Stimulated activated naive CD4-positive, alpha-beta T cell (primary cell): ENCODE measurements around the gene DDX19B.

Experiments used
- DNase-seq, 6 experiments: peaks; one replicate each; lab custom pipeline; 2025; lab: John Stamatoyannopoulos, UW

DDX19B gene

DNA sequence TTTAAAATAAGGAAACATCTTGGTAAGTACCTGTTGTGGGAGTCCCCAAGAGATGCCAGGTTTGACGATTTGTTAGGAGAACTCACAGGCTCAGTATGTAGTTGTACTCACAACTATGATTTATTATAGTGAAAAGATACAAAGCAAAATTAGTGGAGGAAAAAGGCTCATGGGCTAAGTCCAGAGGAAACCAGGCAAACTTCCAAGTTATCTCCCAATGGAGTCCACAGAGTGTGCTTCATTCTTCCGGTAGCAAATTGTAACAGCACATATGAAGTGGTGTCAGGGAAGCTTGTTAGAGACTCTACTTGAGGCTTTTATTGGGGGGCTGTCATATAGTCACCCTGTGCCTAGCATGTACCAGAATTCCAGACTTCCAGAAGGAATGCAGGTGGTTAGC lies 50.0 kb downstream of the DDX19B start:
- no peak for DNase-seq

DNA sequence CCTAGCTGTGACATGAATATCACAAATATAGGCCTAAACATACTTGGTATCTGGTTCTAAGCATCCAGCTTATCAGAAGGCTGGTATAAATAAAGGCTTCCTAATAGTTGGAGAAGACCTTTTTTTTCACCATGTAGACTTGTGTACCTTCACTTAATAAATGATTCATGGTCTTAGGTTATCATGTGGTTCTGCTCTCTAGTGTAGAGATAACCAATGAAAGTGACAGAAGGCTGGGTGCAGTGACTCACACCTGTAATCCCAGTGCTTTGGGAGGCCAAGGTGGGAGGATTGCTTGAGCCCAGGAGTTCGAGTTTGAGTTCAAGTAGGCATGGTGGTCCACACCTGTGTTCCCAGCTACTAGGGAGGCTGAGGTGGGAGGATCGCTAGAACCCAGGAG lies 50.8 kb downstream of the DDX19B start:
- DNase-seq, result no peak

DNA sequence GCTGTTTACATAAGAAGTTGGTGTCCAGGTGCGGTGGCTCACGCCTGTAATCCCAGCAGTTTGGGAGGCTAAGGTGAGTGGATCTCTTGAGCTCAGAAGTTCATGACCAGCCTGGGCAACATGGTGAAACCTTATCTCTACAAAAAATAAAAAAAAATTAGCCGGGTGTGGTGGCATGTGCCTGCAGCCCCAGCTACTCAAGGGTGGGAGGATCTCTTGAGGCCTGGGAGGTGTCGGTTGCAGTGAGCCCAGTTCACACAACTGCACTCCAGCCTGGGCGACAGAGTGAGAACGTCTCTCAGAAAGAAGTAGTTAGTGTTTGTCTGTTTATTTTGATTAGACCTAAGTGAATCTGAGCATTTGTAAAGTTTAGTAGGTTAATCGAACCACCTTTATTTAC lies 60.6 kb downstream of the DDX19B start:
- DNase-seq, result no peak

DNA sequence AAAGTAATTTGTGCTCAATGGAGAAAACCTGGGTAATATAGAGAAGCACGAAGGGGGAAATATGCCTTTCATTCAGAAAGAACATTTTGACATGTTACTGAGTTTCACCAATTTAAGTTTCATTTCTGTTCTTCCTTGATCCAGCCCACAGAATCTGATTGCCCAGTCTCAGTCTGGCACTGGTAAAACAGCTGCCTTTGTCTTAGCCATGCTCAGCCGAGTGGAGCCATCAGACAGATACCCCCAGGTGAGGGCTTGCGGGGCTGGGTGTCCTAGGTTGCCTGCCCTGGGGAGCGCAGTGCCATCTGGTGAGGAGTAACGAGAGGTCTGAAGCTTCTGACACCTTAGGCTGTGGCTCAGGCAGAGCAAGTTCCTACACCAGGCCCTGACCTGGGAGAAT lies 65.4 kb downstream of the DDX19B start:
- DNase-seq, result no peak

DNA sequence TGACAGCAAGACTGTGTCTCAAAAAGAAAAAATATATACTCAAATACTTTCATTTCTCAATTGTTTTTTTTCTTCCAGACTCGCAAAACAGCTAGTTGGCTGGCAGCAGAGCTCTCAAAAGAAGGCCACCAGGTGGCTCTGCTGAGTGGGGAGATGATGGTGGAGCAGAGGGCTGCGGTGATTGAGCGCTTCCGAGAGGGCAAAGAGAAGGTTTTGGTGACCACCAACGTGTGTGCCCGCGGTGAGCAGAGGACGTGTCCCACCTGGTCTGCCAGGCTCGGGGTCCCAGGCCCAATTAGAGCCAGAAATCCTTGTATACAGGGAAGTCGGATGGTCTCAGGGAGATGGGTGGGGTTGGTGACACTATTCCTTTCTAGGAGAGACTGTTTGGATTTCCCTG lies 71.2 kb downstream of the DDX19B start:
- DNase-seq, result peak in 5 of 6 experiments; percentile 9 to 51 (median 36)

DNA sequence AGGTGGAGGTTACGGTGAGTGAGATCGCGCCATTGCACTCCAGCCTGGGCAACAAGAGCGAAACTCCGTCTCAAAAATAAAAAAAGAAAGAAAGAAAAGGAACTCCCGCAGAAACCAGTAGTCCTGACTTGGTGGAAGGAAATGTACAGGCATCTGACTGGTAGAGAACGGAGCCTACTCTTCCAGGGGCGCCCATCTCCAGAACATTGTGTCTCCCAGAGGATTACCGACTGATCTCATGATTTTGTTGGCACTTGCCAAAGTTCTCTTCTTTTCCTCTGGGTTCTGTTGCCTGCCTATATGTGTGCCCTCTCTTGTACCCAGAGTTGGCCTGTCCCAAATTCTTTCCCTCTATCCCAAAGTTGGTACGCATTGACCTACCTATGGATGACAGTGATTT lies 71.9 kb downstream of the DDX19B start:
- DNase-seq, result no peak

DNA sequence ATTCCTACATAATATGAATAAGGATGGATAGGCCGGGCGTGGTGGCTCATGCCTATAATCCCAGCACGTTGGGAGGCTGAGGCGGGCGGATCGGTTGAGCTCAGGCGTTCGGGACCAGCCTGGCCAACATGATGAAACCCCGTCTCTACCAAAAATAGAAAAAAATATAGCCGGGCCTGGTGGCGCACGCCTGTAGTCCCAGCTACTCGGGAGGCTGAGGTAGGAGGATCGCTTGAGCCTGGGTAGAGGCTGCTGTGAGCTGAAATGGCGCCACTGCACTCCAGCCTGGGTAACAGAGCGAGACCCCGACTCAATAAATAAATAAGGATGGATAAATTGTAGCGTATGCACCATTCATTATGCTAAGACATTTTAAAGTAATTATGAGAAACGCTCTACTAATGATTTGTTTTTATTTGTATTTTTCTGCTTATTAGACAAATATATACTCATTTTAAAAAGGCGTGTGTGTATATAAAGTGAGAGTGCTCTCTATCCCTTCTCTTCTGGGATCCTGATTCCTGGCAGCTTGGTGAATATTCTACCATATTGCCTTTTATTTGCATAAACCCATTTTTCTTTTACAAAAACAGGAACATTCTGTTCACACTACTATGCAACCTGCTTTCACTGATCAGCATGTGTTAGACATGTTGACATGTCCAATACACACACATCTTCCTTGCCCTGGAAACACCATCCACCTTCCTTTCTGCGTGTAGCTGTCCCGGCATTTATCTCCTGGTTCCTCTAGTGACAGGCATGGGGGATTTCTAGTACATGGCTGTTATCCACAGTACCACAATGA lies 74.1 kb downstream of the DDX19B start:
- DNase-seq, result no peak

DNA sequence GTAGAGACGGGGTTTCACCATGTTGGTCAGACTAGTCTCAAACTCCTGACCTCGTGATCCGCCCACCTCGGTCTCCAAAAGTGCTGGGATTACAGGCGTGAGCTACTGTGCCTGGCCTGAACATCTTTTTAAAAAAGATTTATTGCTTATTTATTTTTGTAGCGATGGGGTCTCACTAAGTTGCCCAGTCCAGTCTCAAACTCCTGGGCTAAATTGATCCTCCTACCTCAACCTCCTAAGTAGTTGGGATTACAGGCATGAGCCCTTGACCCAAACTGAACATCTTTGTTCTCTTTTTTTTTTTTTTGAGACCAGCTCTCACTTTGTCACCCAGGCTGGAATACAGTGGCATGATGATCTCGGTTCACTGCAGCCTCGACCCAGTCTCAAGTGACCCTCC lies 75.2 kb downstream of the DDX19B start:
- no peak for DNase-seq

DNA sequence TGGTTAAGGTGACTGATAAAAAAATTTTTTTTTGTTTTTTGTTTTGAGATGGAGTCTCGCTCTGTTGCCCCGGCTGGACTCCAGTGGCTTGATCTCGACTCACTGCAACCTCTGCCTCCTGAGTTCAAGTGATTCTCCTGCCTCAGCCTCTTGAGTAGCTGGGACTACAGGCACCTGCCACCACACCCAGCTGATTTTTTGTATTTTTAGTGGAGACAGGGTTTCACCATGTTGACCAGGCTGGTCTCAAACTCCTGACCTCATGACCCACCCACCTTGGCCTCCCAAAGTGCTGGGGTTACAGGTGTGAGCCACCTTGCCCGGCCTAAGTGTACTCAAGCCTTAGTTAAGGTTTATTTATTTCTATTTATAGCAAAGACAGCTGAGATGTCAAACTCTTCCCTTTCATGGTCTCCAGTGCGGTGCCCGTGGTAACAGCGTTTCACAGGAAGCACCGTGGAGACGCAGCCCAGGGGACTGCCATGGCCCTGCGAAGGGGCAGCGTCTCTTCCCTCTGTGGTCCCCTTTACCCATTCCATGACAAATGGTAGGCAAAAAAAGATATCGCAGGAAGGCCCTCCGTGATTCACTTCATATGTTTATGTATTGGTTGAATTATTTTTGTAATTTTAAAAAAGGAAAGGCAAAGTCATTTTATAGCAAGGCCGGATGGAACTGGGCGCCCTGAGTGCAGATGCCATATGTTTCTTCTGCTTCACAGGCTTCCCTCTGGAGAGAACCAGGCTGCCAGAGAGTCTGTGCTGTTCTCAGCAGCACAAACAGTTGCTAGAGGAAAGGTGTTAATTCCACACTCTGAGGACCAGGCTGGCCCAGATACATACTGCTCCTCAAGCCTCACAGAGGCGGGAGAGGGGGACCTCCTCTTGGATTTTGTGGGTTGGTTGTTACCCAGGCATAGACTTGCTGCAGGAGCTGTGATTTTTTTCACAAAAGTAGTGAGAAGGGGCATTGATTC lies 76.9 kb downstream of the DDX19B start:
- DNase-seq, result no peak

DNA sequence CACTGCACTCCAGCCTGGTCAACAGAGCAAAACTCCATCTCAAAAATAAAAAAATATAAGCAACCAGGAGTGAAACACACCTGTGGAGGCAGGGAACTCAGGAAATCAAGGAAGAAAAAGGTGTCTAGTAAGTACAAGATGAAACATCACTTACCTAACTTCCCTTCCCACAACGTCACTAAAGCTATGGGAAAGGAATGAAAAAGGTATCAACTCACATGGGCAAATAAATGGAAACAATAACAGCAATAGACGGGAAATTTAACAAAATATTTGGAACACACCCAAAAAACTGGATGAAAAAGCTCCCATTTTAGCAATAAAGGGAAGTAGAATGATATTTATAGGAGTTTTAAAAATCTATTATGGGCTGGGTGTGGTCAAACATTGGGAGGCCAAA lies 78.8 kb downstream of the DDX19B start:
- DNase-seq, result no peak

DNA sequence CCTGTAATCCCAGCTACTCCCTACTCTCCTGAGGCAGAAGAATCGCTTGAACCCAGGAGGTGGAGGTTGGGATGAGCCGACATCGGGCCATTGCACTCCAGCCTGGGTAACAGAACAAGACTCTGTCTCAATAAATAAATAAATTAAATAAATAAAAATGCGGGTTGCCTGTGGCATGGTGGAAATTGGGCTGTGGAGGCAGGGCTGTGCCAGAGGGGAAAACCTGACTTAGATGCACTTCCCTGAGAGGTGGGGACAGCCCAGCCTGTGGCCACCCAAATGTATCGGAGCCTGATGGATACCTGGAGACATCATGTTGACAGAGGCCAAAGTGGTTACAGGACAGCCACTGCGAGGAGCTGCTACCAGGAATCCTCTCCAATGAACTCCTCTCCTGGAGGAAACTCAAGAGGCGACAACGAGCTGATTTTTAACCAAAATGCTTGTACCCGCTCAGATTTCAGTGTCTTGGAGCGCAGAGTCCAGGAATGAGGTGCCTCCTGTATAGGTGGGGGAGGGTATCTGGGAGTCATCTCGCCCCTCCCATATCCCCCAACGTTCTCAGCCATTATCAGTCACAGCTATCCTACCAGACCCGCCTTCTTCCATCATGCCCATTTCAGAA lies 80.0 kb downstream of the DDX19B start:
- no peak for DNase-seq

DNA sequence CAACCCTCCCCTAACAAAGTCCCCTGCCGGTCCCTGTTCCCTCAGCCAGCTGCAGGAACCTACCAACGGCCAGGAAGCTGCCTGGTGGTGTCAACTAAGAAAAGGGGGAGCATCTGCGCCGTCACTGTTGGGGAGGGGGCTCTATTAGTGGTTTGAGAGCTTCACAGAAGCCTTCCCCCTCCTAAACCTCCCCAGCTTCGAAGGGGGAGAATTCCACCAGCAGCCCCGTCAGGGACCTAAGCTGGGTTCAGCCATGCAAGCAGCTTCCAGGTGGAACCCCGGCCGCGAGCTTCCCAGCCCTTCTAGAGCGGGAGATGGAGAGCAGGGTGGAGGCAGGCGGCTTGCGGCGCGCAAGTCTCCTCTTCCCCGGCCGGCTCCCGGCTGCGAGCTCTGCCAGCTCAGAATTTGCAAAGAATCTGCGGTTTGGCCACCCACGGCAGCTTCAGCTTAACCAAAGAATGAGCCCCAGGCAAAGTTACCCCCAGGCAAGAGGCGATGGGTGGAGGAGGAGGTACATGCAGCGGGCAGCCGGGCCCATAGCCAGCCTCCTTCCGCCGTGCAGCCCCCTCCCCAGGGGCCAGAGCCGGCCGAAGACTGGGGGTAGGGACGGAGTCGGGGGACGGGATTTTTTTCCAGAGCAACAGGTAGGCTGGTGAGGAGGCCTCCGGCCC lies 81.4 kb downstream of the DDX19B start:
- DNase-seq, result peak; percentile 40 to 70 (median 59)

DNA sequence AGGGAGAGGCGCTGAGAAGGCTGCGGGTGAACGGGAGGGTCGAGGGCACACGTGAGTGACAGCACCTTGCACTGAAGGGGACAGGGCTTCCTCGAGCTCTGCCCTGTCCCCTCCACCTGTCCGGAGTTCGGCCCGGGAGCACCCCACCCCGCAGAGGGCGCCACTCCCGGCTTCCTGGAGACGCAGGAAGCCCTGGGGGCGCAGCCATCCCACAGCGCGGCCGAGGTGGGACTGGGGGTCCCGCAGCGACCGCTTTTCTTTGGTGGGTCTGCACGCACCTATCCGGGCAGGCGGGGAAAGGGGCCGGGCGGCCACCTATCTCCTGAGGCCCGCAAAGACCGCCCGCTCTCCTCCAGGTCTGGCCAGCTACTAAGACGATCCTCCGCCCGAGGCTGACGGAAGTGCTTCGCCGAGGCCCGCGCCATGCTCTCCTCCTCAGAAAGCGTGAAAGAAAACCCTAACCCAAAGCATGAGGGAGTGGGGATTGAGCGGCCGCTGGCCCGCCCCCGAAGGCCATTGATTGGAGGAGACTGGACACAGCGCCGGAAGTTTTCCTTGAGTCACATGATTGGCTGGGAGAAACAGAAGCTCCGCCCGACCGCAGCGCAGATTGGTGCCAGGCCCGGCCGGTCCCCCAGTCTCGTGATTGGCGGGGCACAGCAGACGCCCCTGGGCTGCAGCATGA lies 82.1 kb downstream of the DDX19B start:
- peak; percentile 91 to 96 (median 94) for DNase-seq

DNA sequence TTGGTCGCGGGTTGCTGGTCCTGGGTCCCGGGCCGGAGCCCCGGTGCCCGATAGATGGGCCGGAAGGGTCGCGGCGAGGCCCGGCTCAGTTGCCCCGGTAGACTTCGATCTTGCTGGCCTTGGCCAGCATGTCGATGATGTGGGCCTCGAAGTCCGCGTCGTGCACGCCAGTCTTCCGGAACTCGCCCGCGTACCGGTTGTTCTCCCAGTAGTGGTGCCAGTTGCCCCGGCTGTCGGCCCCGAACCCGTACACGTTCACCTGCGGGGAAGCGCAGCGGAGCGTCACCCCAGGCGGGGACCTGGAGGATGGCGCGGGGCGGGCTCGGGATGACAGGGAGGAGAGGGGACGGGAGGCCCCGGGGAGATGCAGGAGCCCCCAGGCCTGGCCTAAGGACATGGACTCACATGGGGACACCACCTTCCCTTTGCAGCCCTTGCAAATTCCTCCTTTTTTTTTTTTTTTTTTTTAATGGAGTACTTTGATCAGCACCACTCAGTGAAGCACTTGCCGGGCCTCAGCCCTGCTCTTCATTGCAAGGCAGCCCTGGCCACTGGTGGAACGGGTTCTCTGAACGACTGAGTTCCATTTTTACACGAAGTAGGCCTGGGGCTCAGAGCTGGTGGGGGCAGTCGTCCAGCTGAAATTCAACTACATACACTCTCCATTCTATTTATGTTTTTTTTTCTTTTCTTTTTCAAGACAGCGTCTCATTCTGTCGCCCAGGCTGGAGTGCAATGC lies 82.8 kb downstream of the DDX19B start:
- DNase-seq, result no peak

DNA sequence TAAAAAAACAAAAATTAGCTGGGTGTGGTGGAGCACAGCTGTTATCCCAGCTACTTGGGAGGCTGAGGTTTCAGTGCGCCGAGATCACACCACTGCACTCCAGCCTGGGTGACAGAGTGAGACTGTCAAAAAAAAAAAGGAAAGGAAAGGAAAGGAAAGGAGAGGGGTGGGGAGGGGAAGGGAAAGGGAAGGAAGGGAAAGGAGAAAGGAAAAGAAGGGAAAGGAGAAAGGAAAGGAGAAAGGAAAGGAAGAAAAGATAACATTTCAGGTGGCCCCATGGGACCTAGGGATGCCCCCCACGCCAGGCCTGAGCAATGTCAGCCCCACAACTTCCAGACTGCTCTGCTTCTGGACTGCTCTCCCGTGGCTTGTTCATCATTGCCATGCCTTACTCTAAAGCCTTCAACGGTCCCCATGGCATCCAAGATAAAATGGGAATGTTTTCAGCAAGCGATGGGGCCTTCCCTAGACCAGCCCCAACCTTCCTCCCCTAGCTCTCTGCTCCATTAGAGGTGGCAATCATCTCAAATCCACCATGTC lies 84.5 kb downstream of the DDX19B start:
- DNase-seq, result no peak
